A549 (cell line): ENCODE measurements around the gene MUC5AC. TPM values are rescaled to one million over a fixed set of nuclear protein-coding genes. Genes with fewer than 3 reads are reported as not detected.

Source experiments
- ATAC-seq, 2 experiments: fragments of 200-7000 bp in 1 of 2; fragments of >200 bp in 1 of 2; cut with Nextera tagmentation in 1 of 2; cut with Tn5 transposase in 1 of 2; 3 replicates each; pipeline versions ENCODE4 v1.8.0 to v1.9.1; 2018 to 2020; ENCODE audit warnings: mild to moderate bottlenecking in 1 of 2, moderate library complexity in 1 of 2
- CTCF ChIA-PET: fragments of 300-600 bp; sonication (Branson Sonifier 250); formaldehyde crosslinking; extraction: SDS; loops from one replicate; lab custom pipeline; 2021; ENCODE audit warnings: antibody characterized with exemption, inconsistent platforms; lab: Yijun Ruan, JAX
- POLR2A ChIA-PET: fragments of 350-600 bp; formaldehyde crosslinking; extraction: SDS; loops from one replicate; lab custom pipeline; 2021; ENCODE audit warnings: antibody characterized with exemption, inconsistent platforms; lab: Yijun Ruan, JAX
- DNase-seq, 2 experiments: peaks; one replicate each; pipeline versions ENCODE4 v3.0.0 to v3.0.0-alpha.2; 2011 to 2016; ENCODE audit warnings: low read depth in 1 of 2, low spot score in 1 of 2
- FAIRE-seq: peaks from 2 replicates; lab custom pipeline; 2011; peaks lifted over from hg19 to GRCh38; lab: Jason Lieb, UNC
- H3K27ac ChIP-seq, 2 experiments: fragments of >200 bp; sonication (Bioruptor Twin); formaldehyde crosslinking; 3 replicates each; pipeline ENCODE4 v1.5.1; 2016 to 2017
- H3K4me1 ChIP-seq: fragments of >200 bp; sonication (Bioruptor Twin); formaldehyde crosslinking; 3 replicates; pipeline ENCODE4 v1.6.1; 2016
- H3K4me2 ChIP-seq: fragments of >200 bp; sonication (Bioruptor Twin); formaldehyde crosslinking; 3 replicates; pipeline ENCODE4 v1.6.1; 2016
- H3K4me3 ChIP-seq: fragments of >200 bp; sonication (Bioruptor Twin); formaldehyde crosslinking; 3 replicates; pipeline ENCODE4 v1.5.1; 2016
- H3K9me3 ChIP-seq: fragments of >200 bp; sonication (Bioruptor Twin); formaldehyde crosslinking; 3 replicates; pipeline ENCODE4 v1.6.1; 2016
- ATOH8 ChIP-seq: fragments of 250-450 bp; sonication (Bioruptor Pico); IDR thresholded peaks from 2 replicates; pipeline ENCODE4 v1.5.0; 2020; ENCODE audit warnings: low read depth, mild to moderate bottlenecking, moderate library complexity
- BHLHE40 ChIP-seq: IDR thresholded peaks from 2 replicates; pipeline ENCODE4 v1.6.1; 2012; ENCODE audit warnings: low read depth, low read length, inconsistent platforms
- CBX8 ChIP-seq: fragments of 200-600 bp; sonication (generic); IDR thresholded peaks from 2 replicates; pipeline ENCODE4 v1.6.1; 2016
- CHD2 ChIP-seq: fragments of 150-350 bp; IDR thresholded peaks from 2 replicates; pipeline ENCODE4 v1.6.1; 2014; ENCODE audit warnings: low read length; ENCODE audit not compliant: partially characterized antibody
- FOSB ChIP-seq: fragments of 250-450 bp; sonication (Bioruptor Pico); IDR thresholded peaks from 2 replicates; pipeline ENCODE4 v1.5.0; 2020; ENCODE audit warnings: mild to moderate bottlenecking, moderate library complexity
- FOSL2 ChIP-seq, 2 experiments: fragments of 450-650 bp in 1 of 2; fragments of >200 bp in 1 of 2; sonication (Bioruptor Twin) in 1 of 2; formaldehyde crosslinking; IDR thresholded peaks; 2 replicates each; pipeline versions ENCODE4 v1.5.0 to v1.6.1; 2016 to 2020; ENCODE audit warnings: mild to moderate bottlenecking in 1 of 2, moderate library complexity in 1 of 2
- FOXS1 ChIP-seq: fragments of 250-450 bp; sonication (Bioruptor Pico); IDR thresholded peaks from 2 replicates; pipeline ENCODE4 v1.5.0; 2020; ENCODE audit warnings: mild to moderate bottlenecking, moderate library complexity
- GATA3 ChIP-seq: IDR thresholded peaks from 2 replicates; pipeline ENCODE4 v1.6.1; 2012; ENCODE audit warnings: borderline replicate concordance
- HDAC2 ChIP-seq: fragments of 200-600 bp; sonication (generic); IDR thresholded peaks from 2 replicates; pipeline ENCODE4 v1.6.1; 2016
- HOXB5 ChIP-seq: fragments of 250-450 bp; sonication (Bioruptor Pico); IDR thresholded peaks from 2 replicates; pipeline ENCODE4 v1.5.0; 2020; ENCODE audit warnings: mild to moderate bottlenecking, moderate library complexity
- KDM5A ChIP-seq: fragments of 200-600 bp; sonication (generic); IDR thresholded peaks from 2 replicates; pipeline ENCODE4 v1.6.1; 2016; ENCODE audit warnings: antibody characterized with exemption, mild to moderate bottlenecking
- MAZ ChIP-seq: fragments of 150-350 bp; IDR thresholded peaks from 2 replicates; pipeline ENCODE4 v1.6.1; 2014; ENCODE audit warnings: antibody characterized with exemption, low read depth, low read length, borderline replicate concordance
- MYC ChIP-seq: IDR thresholded peaks from 2 replicates; pipeline ENCODE4 v1.6.1; 2012; ENCODE audit warnings: mild to moderate bottlenecking, inconsistent platforms, low read length, improper control_type of control experiment, borderline replicate concordance
- NPAS2 ChIP-seq: fragments of 250-450 bp; sonication (Bioruptor Pico); IDR thresholded peaks from 2 replicates; pipeline ENCODE4 v1.8.0; 2022; ENCODE audit warnings: mild to moderate bottlenecking, moderate library complexity, borderline replicate concordance
- POLR2AphosphoS2 ChIP-seq: conservative IDR thresholded peaks from 2 replicates; pipeline ENCODE4 v1.6.1; 2012; ENCODE audit warnings: low read length, improper control_type of control experiment, inconsistent platforms
- RCOR1 ChIP-seq: fragments of 150-350 bp; IDR thresholded peaks from 2 replicates; pipeline ENCODE4 v1.6.1; 2014; ENCODE audit warnings: antibody characterized with exemption, low read length, low read depth
- RFX5 ChIP-seq: fragments of 450-650 bp; IDR thresholded peaks from 2 replicates; pipeline ENCODE4 v1.7.1; 2014; ENCODE audit warnings: antibody characterized with exemption, mild to moderate bottlenecking, moderate library complexity
- SREBF2 ChIP-seq: fragments of 450-650 bp; IDR thresholded peaks from 2 replicates; pipeline ENCODE4 v1.6.1; 2014; ENCODE audit warnings: mild to moderate bottlenecking, moderate library complexity
- TFCP2L1 ChIP-seq: fragments of 250-450 bp; sonication (Bioruptor Pico); IDR thresholded peaks from 2 replicates; pipeline ENCODE4 v1.5.0; 2021; ENCODE audit warnings: mild to moderate bottlenecking
- USF2 ChIP-seq: fragments of 450-650 bp; IDR thresholded peaks from 2 replicates; pipeline ENCODE4 v1.6.1; 2014; ENCODE audit warnings: antibody characterized with exemption
- ZC3H11A ChIP-seq: fragments of 450-650 bp; IDR thresholded peaks from 2 replicates; pipeline ENCODE4 v1.6.1; 2014; ENCODE audit warnings: antibody characterized with exemption, mild to moderate bottlenecking
- ZFP36 ChIP-seq: fragments of 450-650 bp; IDR thresholded peaks from 2 replicates; pipeline ENCODE4 v1.6.1; 2014; ENCODE audit warnings: borderline replicate concordance; ENCODE audit not compliant: partially characterized antibody
- ZSCAN20 ChIP-seq: fragments of 250-450 bp; sonication (Bioruptor Pico); IDR thresholded peaks from 2 replicates; pipeline ENCODE4 v1.8.0; 2022; ENCODE audit warnings: mild to moderate bottlenecking, moderate library complexity
- WGBS: methylation state at CpG from one replicate; pipeline ENCODE4 v1.1.6; 2017; ENCODE audit errors: missing lambda C conversion rate; 5-methylcytosine and 5-hydroxymethylcytosine counted together
- polyA plus RNA-seq, 4 experiments: library from polyadenylated mRNA; depleted of rRNA in 3 of 4; stranded (reverse); fragments of >200 nt; fragmentation: RNase III in 1 of 4; extraction: RNeasy Plus Mini Kit Qiagen cat#74134 plus additional on column Dnase treatment in 1 of 4; gene quantifications; 2 replicates in 3 of 4; 3 replicates in 1 of 4; pipeline ENCODE4 v1.2.3, GENCODE V29; 2011 to 2017
- TF ChIP-seq, protein P1 (sequence below): IDR thresholded peaks from 2 replicates; pipeline ENCODE4 v1.6.1; 2012; ENCODE audit warnings: low read depth, borderline replicate concordance

MUC5AC gene
- polyA plus RNA-seq, 2 of the 4 experiments (the other 2 are of a cell fraction), result 0.18 to 7.4 TPM

GRCh38 chr11:1146365-1146764 is 11.4 kb upstream of the MUC5AC start:
- peaks cover 10% of the 10 kb centered on the region; the same call in 1 of the 3 replicates for H3K9me3 ChIP-seq
- peak overlapping the region in 1 of 2 experiments; percentile 40; a peak in 3 of 6 replicates for H3K27ac ChIP-seq
- POLR2A ChIA-PET, result interaction anchor here (0.7 kb wide), 1 partner anchor 121 kb away, joined by 7 read pairs; no protein-coding TSS in a partner anchor
- TF ChIP-seq HOXB5 (no peak), ZSCAN20 (CRISPR knock-in tag) (no peak), USF2 (no peak), POLR2AphosphoS2 (no peak), ATOH8 (CRISPR knock-in tag) (no peak), HDAC2 (no peak)
- TF ChIP-seq, protein P1, sequence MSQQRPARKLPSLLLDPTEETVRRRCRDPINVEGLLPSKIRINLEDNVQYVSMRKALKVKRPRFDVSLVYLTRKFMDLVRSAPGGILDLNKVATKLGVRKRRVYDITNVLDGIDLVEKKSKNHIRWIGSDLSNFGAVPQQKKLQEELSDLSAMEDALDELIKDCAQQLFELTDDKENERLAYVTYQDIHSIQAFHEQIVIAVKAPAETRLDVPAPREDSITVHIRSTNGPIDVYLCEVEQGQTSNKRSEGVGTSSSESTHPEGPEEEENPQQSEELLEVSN, result no peak
- no peak overlapping the region for H3K4me2 ChIP-seq
- peaks cover 19% of the 10 kb centered on the region for H3K4me1 ChIP-seq
- 94% methylated on average over 21 of the region's 21 CpGs for WGBS
- no peak for DNase-seq
- no peak for ATAC-seq
- no peak for FAIRE-seq
- H3K4me3 ChIP-seq, result no peak overlapping the region
- CTCF ChIA-PET, result interaction anchor here (0.7 kb wide), 1 partner anchor 429 kb away, joined by 3 read pairs; no protein-coding TSS in a partner anchor

GRCh38 chr11:1147792-1148191 is 10.0 kb upstream of the MUC5AC start:
- CTCF ChIA-PET, result no interaction called here
- 90% methylated on average over 6 of the region's 6 CpGs for WGBS
- Histone ChIP-seq H3K4me2 (no peak overlapping the region), H3K4me1 (peaks cover 33% of the 10 kb centered on the region), H3K4me3 (no peak overlapping the region), H3K27ac (no peak overlapping the region), H3K9me3 (peaks cover 10% of the 10 kb centered on the region; the same call in 1 of the 3 replicates)
- no peak for DNase-seq
- FAIRE-seq, result peak; percentile 13
- TF ChIP-seq CHD2, result no peak
- no peak for TF ChIP-seq SREBF2
- TF ChIP-seq RCOR1, result no peak
- TF ChIP-seq TFCP2L1, result no peak
- TF ChIP-seq FOSL2 (IDR thresholded peaks at IDR 0.05), result no peak
- no peak for TF ChIP-seq FOSL2 (CRISPR knock-in tag; IDR thresholded peaks at IDR 0.05)
- TF ChIP-seq NPAS2 (CRISPR knock-in tag), result no peak
- no peak for TF ChIP-seq MYC
- TF ChIP-seq FOXS1 (CRISPR knock-in tag), result no peak
- TF ChIP-seq CBX8, result no peak
- TF ChIP-seq RFX5, result no peak
- TF ChIP-seq ZC3H11A, result no peak
- TF ChIP-seq GATA3, result no peak
- no peak for TF ChIP-seq ZFP36
- no peak for TF ChIP-seq HOXB5
- no peak for TF ChIP-seq KDM5A
- no peak for TF ChIP-seq BHLHE40
- ATAC-seq, result no peak
- POLR2A ChIA-PET, result no interaction called here

DNA sequence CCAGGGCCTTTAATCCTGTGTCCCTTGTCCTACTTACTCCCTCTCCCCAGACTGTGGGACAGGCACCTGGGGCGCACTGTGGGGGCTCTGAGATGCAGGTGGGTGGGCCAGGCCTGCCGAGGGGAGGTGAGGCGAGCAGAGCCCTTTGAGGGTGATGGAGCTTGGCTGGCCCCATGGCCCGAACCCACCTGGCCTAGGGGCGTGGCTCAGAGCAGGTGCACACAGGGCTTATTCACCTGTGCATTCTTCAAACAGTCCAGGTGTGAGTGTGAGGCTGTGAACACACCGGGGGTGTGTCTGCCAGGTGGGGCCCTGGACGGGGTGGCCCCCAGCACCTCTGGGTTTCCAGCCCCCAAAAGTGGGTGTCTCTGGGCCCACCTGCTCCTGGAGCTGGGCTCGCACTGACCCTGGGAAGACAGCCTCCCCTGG is 9.0 kb upstream of the MUC5AC start:
- ChIA-PET POLR2A (no interaction called here), CTCF (interaction anchor here (0.6 to 1.6 kb wide), 2 partner anchors 35 to 1007 kb away, joined by 3 to 8 read pairs; no protein-coding TSS in a partner anchor)
- WGBS, result 94% methylated on average over 6 of the region's 8 CpGs
- no peak overlapping the region for H3K4me3 ChIP-seq
- H3K4me2 ChIP-seq, result no peak overlapping the region
- H3K9me3 ChIP-seq, result peaks cover 7% of the 10 kb centered on the region; the same call in 1 of the 3 replicates
- ATAC-seq (no peak), FAIRE-seq (no peak), DNase-seq (no peak)
- H3K27ac ChIP-seq, result peak overlapping the region; percentile 97 to 99; a peak in 5 of 6 replicates
- peaks cover 43% of the 10 kb centered on the region for H3K4me1 ChIP-seq
- TF ChIP-seq FOSB (no peak), MAZ (no peak)
